Measurements from ENCODE around the gene SELPLG.

SELPLG gene

GRCh38 chr12:108633534-108634248, at the start of gene SELPLG:
Gene SELPLG (minus strand): TSS chr12:108633894. CDS start chr12:108624307, 9,587 bp downstream.
- Histone ChIP-seq H3K4me3 (no peak within 1 kb of the TSS), H3K27ac (no peak within 1 kb of the TSS)
- DNase-seq (ENCODE audit: low read depth, low spot score), result no peak

GRCh38 chr12:108681317-108681716, 47.6 kb upstream of the SELPLG start:
- H3K36me3 ChIP-seq (ENCODE audit: insufficient read depth, low read length), result peaks cover 15% of the 10 kb centered on the region
- no peak overlapping the region for H3K9ac ChIP-seq (ENCODE audit: insufficient read length)
- DNase-seq (ENCODE audit: low read depth, low spot score), result no peak
- no peak overlapping the region for H3K4me3 ChIP-seq
- no peaks in the 10 kb centered on the region for H3K9me3 ChIP-seq (ENCODE audit: low read depth, low read length)
- no peak overlapping the region for H3K27ac ChIP-seq
- no peak for TF ChIP-seq EZH2 (IDR thresholded peaks at IDR 0.05)
- no peak for TF ChIP-seq FOXP2 (optimal IDR thresholded peaks at IDR 0.05; ENCODE audit: control extremely low read depth, extremely low read length, insufficient read depth)
- TF ChIP-seq POLR2AphosphoS5 (IDR thresholded peaks at IDR 0.05; ENCODE audit: borderline replicate concordance, low read depth, low read length), result no peak

More at GRCh38 chr12:108633534-108634248, at the start of gene SELPLG:
- TF ChIP-seq FOXP2 (optimal IDR thresholded peaks at IDR 0.05; ENCODE audit: control extremely low read depth, extremely low read length, insufficient read depth), result no peak
- TF ChIP-seq POLR2AphosphoS5 (IDR thresholded peaks at IDR 0.05; ENCODE audit: borderline replicate concordance, low read depth, low read length), result no peak
- TF ChIP-seq EZH2 (IDR thresholded peaks at IDR 0.05), result no peak
- Histone ChIP-seq H3K9ac (ENCODE audit: insufficient read length) (peak within 1 kb of the TSS; percentile 20), H3K36me3 (ENCODE audit: insufficient read depth, low read length) (no peaks in the 10 kb centered on the region), H3K9me3 (ENCODE audit: low read depth, low read length) (no peaks in the 10 kb centered on the region)

GRCh38 chr12:108679106-108679681, 45.5 kb upstream of the SELPLG start:
- TF ChIP-seq FOXP2 (optimal IDR thresholded peaks at IDR 0.05; ENCODE audit: control extremely low read depth, extremely low read length, insufficient read depth) (no peak), EZH2 (IDR thresholded peaks at IDR 0.05) (no peak), POLR2AphosphoS5 (IDR thresholded peaks at IDR 0.05; ENCODE audit: borderline replicate concordance, low read depth, low read length) (no peak)
- no peak for DNase-seq (ENCODE audit: low read depth, low spot score)
- H3K9ac ChIP-seq (ENCODE audit: insufficient read length), result no peak overlapping the region
- H3K36me3 ChIP-seq (ENCODE audit: insufficient read depth, low read length), result peaks cover 25% of the 10 kb centered on the region
- no peak overlapping the region for H3K27ac ChIP-seq
- H3K4me3 ChIP-seq, result no peak overlapping the region
- H3K9me3 ChIP-seq (ENCODE audit: low read depth, low read length), result no peaks in the 10 kb centered on the region

- H3K9ac ChIP-seq (ENCODE audit: insufficient read length), result no peak overlapping the region
- no peak overlapping the region for H3K27ac ChIP-seq
- TF ChIP-seq POLR2AphosphoS5 (IDR thresholded peaks at IDR 0.05; ENCODE audit: borderline replicate concordance, low read depth, low read length) (no peak), FOXP2 (optimal IDR thresholded peaks at IDR 0.05; ENCODE audit: control extremely low read depth, extremely low read length, insufficient read depth) (no peak), EZH2 (IDR thresholded peaks at IDR 0.05) (no peak)
- no peak for DNase-seq (ENCODE audit: low read depth, low spot score)
- peaks cover 25% of the 10 kb centered on the region for H3K36me3 ChIP-seq (ENCODE audit: insufficient read depth, low read length)
- no peak overlapping the region for H3K4me3 ChIP-seq
- H3K9me3 ChIP-seq (ENCODE audit: low read depth, low read length), result no peaks in the 10 kb centered on the region
Observed at GRCh38 chr12:108678104-108678730, 44.5 kb upstream of the SELPLG start.

- Histone ChIP-seq H3K27ac (no peak overlapping the region), H3K9me3 (ENCODE audit: low read depth, low read length) (no peaks in the 10 kb centered on the region), H3K36me3 (ENCODE audit: insufficient read depth, low read length) (peaks cover 25% of the 10 kb centered on the region), H3K4me3 (no peak overlapping the region), H3K9ac (ENCODE audit: insufficient read length) (no peak overlapping the region)
- DNase-seq (ENCODE audit: low read depth, low spot score), result no peak
- TF ChIP-seq POLR2AphosphoS5 (IDR thresholded peaks at IDR 0.05; ENCODE audit: borderline replicate concordance, low read depth, low read length), result no peak
- TF ChIP-seq EZH2 (IDR thresholded peaks at IDR 0.05), result no peak
- no peak for TF ChIP-seq FOXP2 (optimal IDR thresholded peaks at IDR 0.05; ENCODE audit: control extremely low read depth, extremely low read length, insufficient read depth)
Observed at GRCh38 chr12:108677381-108677780, 43.7 kb upstream of the SELPLG start.

GRCh38 chr12:108676707-108677106, 43.0 kb upstream of the SELPLG start:
- H3K9me3 ChIP-seq (ENCODE audit: low read depth, low read length), result no peaks in the 10 kb centered on the region
- TF ChIP-seq POLR2AphosphoS5 (IDR thresholded peaks at IDR 0.05; ENCODE audit: borderline replicate concordance, low read depth, low read length) (no peak), FOXP2 (optimal IDR thresholded peaks at IDR 0.05; ENCODE audit: control extremely low read depth, extremely low read length, insufficient read depth) (no peak), EZH2 (IDR thresholded peaks at IDR 0.05) (no peak)
- H3K4me3 ChIP-seq, result no peak overlapping the region
- no peak for DNase-seq (ENCODE audit: low read depth, low spot score)
- H3K27ac ChIP-seq, result no peak overlapping the region
- no peak overlapping the region for H3K9ac ChIP-seq (ENCODE audit: insufficient read length)
- peaks cover 25% of the 10 kb centered on the region for H3K36me3 ChIP-seq (ENCODE audit: insufficient read depth, low read length)

GRCh38 chr12:108675792-108676191, 42.1 kb upstream of the SELPLG start:
- H3K36me3 ChIP-seq (ENCODE audit: insufficient read depth, low read length), result peaks cover 25% of the 10 kb centered on the region

GRCh38 chr12:108672054-108672453, 38.4 kb upstream of the SELPLG start:
- DNase-seq (ENCODE audit: low read depth, low spot score), result no peak
- Histone ChIP-seq H3K9ac (ENCODE audit: insufficient read length) (no peak overlapping the region), H3K36me3 (ENCODE audit: insufficient read depth, low read length) (peaks cover 11% of the 10 kb centered on the region), H3K4me3 (no peak overlapping the region), H3K27ac (no peak overlapping the region), H3K9me3 (ENCODE audit: low read depth, low read length) (no peaks in the 10 kb centered on the region)
- TF ChIP-seq FOXP2 (optimal IDR thresholded peaks at IDR 0.05; ENCODE audit: control extremely low read depth, extremely low read length, insufficient read depth), result no peak
- no peak for TF ChIP-seq EZH2 (IDR thresholded peaks at IDR 0.05)
- no peak for TF ChIP-seq POLR2AphosphoS5 (IDR thresholded peaks at IDR 0.05; ENCODE audit: borderline replicate concordance, low read depth, low read length)

More at GRCh38 chr12:108675792-108676191, 42.1 kb upstream of the SELPLG start:
- Histone ChIP-seq H3K9ac (ENCODE audit: insufficient read length) (no peak overlapping the region), H3K9me3 (ENCODE audit: low read depth, low read length) (no peaks in the 10 kb centered on the region), H3K27ac (no peak overlapping the region), H3K4me3 (no peak overlapping the region)
- TF ChIP-seq EZH2 (IDR thresholded peaks at IDR 0.05) (no peak), FOXP2 (optimal IDR thresholded peaks at IDR 0.05; ENCODE audit: control extremely low read depth, extremely low read length, insufficient read depth) (no peak), POLR2AphosphoS5 (IDR thresholded peaks at IDR 0.05; ENCODE audit: borderline replicate concordance, low read depth, low read length) (no peak)
- DNase-seq (ENCODE audit: low read depth, low spot score), result no peak

Measured in SK-N-MC (cell line).